H4 (cell line): ENCODE data around the gene USP31. TPM values are rescaled to one million over a fixed set of nuclear protein-coding genes. Genes with fewer than 3 reads are reported as not detected.
A peak's percentile ranks its signal among the peaks of the same experiment; 100 is the strongest.

Source experiments
- DNase-seq: peaks from one replicate; pipeline ENCODE4 v3.0.0-alpha.2; 2015; ENCODE audit warnings: low spot score
- total RNA-seq: library from RNA; depleted of rRNA; stranded (reverse); fragments of >200 nt; shearing (Covaris generic); gene quantifications from 2 replicates; pipeline ENCODE4 v1.2.3, GENCODE V29; 2014

The USP31 gene
- total RNA-seq, 1 experiment from 2014 or later, result 4.3 TPM

GRCh38 chr16:23064639-23065038 lies 84.6 kb downstream of the USP31 start:
- no peak for DNase-seq

GRCh38 chr16:23062524-23062923 lies 86.7 kb downstream of the USP31 start:
- DNase-seq, result no peak

- DNase-seq, result no peak
These were observed 87.6 kb downstream of the USP31 start for GRCh38 chr16:23061669-23062068.

- DNase-seq, result peak; percentile 66
These were observed 88.6 kb downstream of the USP31 start for GRCh38 chr16:23060458-23061320.

GRCh38 chr16:23059433-23059832 lies 89.8 kb downstream of the USP31 start:
- DNase-seq, result no peak

- no peak for DNase-seq
These were observed 90.7 kb downstream of the USP31 start for GRCh38 chr16:23058576-23058975.

GRCh38 chr16:23057013-23057596 lies 92.1 kb downstream of the USP31 start:
- DNase-seq, result no peak

- DNase-seq, result no peak
These were observed 93.8 kb downstream of the USP31 start for GRCh38 chr16:23055481-23055880.

GRCh38 chr16:23052908-23053580 lies 96.2 kb downstream of the USP31 start:
- no peak for DNase-seq

- no peak for DNase-seq
These were observed 97.0 kb downstream of the USP31 start for GRCh38 chr16:23052221-23052620.

- no peak for DNase-seq
These were observed 97.7 kb downstream of the USP31 start for GRCh38 chr16:23051587-23051986.

GRCh38 chr16:23048164-23048563 lies 101.1 kb downstream of the USP31 start:
- DNase-seq, result no peak

GRCh38 chr16:23045025-23045424 lies 104.2 kb downstream of the USP31 start:
- DNase-seq, result no peak

- DNase-seq, result no peak
These were observed 109.0 kb downstream of the USP31 start for GRCh38 chr16:23040246-23040645.

GRCh38 chr16:23039118-23039517 lies 110.1 kb downstream of the USP31 start:
- DNase-seq, result no peak

GRCh38 chr16:23035240-23035639 lies 114.0 kb downstream of the USP31 start:
- DNase-seq, result no peak

- DNase-seq, result no peak
These were observed 117.6 kb downstream of the USP31 start for GRCh38 chr16:23031508-23032098.

GRCh38 chr16:23029733-23030420 lies 119.4 kb downstream of the USP31 start:
- DNase-seq, result no peak

- DNase-seq, result no peak
These were observed 121.9 kb downstream of the USP31 start for GRCh38 chr16:23027386-23027785.

- no peak for DNase-seq
These were observed 122.4 kb downstream of the USP31 start for GRCh38 chr16:23026784-23027362.

GRCh38 chr16:23025692-23026307 lies 123.5 kb downstream of the USP31 start:
- DNase-seq, result no peak
